HG03432 (cell line): Measurements from ENCODE around the gene LETMD1.

Experiments used
- ATAC-seq: cut with Tn5 transposase; IDR thresholded peaks from one replicate; pipeline ENCODE4 v1.9.1; 2021; ENCODE audit warnings: mild to moderate bottlenecking, moderate library complexity; ENCODE audit not compliant: unreplicated experiment

The LETMD1 gene

GRCh38 chr12:51025338-51025835 lies 22.7 kb upstream of the LETMD1 start:
- no peak for ATAC-seq

- peak; percentile 93 for ATAC-seq
Measured at GRCh38 chr12:51025836-51026638, 22.1 kb upstream of the LETMD1 start, which contains the start of gene SLC11A2. SLC11A2 (minus strand) TSS chr12:51026384; CDS start chr12:51010728, 15,656 bp downstream.

GRCh38 chr12:51027342-51027835 lies 20.7 kb upstream of the LETMD1 start:
- ATAC-seq, result no peak

GRCh38 chr12:51028126-51028812 lies 19.9 kb upstream of the LETMD1 start:
- ATAC-seq, result no peak

DNA sequence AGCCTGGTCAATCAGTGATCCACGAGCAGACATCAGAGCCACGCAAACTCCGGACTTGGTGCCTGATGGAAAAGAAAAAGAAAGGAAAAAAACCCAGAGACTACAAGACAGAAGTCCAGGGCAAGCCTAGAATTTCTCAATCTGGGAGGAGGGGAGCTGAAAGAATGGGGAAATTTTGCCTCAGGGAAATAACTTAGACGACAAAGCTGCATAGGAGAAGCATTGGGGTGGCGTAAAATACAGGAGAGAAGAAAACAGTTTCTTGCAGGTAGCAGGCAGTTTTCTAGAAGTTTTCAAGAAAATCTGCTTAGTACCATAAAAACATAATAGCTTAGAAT lies 19.3 kb upstream of the LETMD1 start:
- ATAC-seq, result no peak

- ATAC-seq, result no peak
Measured at GRCh38 chr12:51033048-51033447, 15.1 kb upstream of the LETMD1 start.

- ATAC-seq, result no peak
Measured at GRCh38 chr12:51033457-51034089, 14.6 kb upstream of the LETMD1 start.

- ATAC-seq, result no peak
Measured at GRCh38 chr12:51036279-51036678, 11.8 kb upstream of the LETMD1 start.

GRCh38 chr12:51048661-51049251 lies 629 bp downstream of the LETMD1 start:
- ATAC-seq, result no peak

DNA sequence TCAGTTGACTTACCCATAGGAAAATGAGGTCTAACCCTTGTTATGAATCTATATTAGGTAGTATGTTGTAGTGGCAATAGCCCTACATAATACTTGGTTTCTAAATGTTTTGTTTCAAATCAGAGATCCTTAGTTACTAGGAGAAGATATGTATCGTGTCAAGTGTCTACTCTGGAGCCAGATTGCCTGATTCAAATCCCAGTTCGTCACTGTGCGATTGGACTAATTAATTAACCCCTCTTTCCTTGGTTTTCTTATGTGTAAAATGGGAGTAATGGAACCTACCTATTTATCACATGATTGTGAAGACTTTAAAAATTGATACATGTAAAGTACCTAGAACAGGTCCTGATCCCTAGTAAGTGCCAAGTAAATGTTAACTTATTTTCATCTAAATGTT lies 1.4 kb downstream of the LETMD1 start:
- no peak for ATAC-seq

DNA sequence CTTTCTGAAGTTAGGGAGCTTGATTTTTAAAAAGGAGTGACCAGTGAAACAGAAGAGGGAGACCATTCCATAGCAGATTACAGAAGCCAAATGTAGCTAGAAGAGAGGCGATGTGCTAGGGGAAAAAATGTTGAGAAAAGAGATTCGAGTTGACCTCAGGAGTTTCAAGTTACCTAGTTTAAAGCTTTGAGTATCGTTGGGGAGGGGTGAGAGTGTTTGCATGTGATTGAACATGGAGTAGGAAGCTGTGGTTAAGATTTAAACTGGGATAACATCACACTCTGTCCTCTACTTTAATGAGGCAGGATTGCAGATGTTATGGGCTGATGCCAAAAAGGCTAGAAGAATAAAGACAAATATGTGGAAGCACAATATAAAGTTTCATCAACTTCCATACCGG lies 3.7 kb downstream of the LETMD1 start:
- ATAC-seq, result no peak

DNA sequence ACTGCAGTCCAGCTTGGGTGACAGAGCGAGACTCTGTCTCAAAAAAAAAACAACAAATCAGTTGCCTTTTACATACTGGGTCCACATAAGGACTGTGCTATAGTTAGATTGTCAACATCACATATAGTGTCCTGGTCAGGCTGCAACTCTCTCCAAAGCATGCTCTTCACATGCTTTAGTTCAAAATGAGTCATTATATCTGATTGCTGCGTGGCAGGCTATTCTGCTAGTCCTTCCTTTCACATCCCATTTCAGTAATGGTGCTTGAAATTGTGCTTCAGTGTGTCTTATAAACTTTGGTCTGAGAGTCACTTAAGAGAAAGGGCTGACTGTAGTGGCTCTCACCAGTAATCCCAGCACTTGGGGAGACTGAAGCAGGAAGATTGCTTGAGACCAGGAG lies 6.9 kb downstream of the LETMD1 start:
- ATAC-seq, result no peak

GRCh38 chr12:51056242-51056641 lies 8.1 kb downstream of the LETMD1 start:
- no peak for ATAC-seq

GRCh38 chr12:51059086-51059485 lies 11.0 kb downstream of the LETMD1 start:
- no peak for ATAC-seq

GRCh38 chr12:51062631-51063397 lies 14.7 kb downstream of the LETMD1 start:
- no peak for ATAC-seq

- no peak for ATAC-seq
Measured at GRCh38 chr12:51065530-51065929, 17.4 kb downstream of the LETMD1 start.

GRCh38 chr12:51067229-51067628 lies 19.1 kb downstream of the LETMD1 start:
- ATAC-seq, result no peak

GRCh38 chr12:51067771-51068170 lies 19.6 kb downstream of the LETMD1 start:
- no peak for ATAC-seq

DNA sequence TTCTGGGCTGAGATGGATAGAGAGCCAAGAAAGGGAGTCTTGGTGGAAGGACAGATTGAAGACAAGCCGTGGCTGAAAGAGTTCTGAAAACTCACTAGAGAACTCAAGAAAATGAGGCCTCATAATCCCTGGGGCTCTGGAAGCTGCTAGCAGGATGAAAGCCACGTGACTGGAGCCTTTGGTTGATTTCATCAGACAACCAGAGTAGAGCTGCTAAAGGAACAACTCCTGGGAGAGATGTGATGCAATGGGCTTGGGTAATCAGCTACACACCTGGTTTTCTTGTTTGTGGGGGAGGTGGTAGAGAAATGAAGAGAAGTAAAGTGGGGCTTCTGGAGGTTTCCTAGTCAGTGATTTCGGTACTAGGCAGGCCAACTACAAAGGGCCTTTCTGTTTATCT lies 21.9 kb downstream of the LETMD1 start:
- no peak for ATAC-seq

- no peak for ATAC-seq
Measured at GRCh38 chr12:51071663-51072062, 23.5 kb downstream of the LETMD1 start.
